ENCODE data around the gene CCR3. TPM values are rescaled to one million over a fixed set of nuclear protein-coding genes. Genes with fewer than 3 reads are reported as not detected.

The CCR3 gene
- total RNA-seq, 1 donor: not detected

GRCh38 chr3:46314517-46314916, 72.3 kb downstream of the CCR3 start:
- H3K4me3 ChIP-seq (ENCODE audit: low read depth, low read length): no peak overlapping the region
- no peak for DNase-seq (ENCODE audit: low read depth)
- TF ChIP-seq CTCF (IDR thresholded peaks at IDR 0.05; ENCODE audit: insufficient read depth, low read depth, low read length): no peak

- TF ChIP-seq CTCF (IDR thresholded peaks at IDR 0.05; ENCODE audit: insufficient read depth, low read depth, low read length): no peak
- no peak overlapping the region for H3K4me3 ChIP-seq (ENCODE audit: low read depth, low read length)
- no peak for DNase-seq (ENCODE audit: low read depth)
Observed at GRCh38 chr3:46316206-46316605, 73.9 kb downstream of the CCR3 start.

Other genes with a start within 250 kb of the CCR3 start
- gene FYCO1, start 246.6 kb upstream of the CCR3 start, total RNA-seq: 20.6 and 23.7 TPM in 2 replicates
- not detected in 2 replicates for gene XCR1, start 215.0 kb upstream of the CCR3 start, total RNA-seq
- under 0.01 and 0.32 TPM in 2 replicates for gene CCR1, start 34.1 kb upstream of the CCR3 start, total RNA-seq
- not detected in 2 replicates for gene CCR2, start 111.7 kb downstream of the CCR3 start, total RNA-seq
- under 0.01 TPM in 1 of 2 replicates, not detected in the other for gene CCR5, start 128.5 kb downstream of the CCR3 start, total RNA-seq
- 0.64 and 2.2 TPM in 2 replicates for gene CCRL2, start 164.8 kb downstream of the CCR3 start, total RNA-seq
- gene LTF, start 222.4 kb downstream of the CCR3 start, total RNA-seq: under 0.01 TPM in 1 of 2 replicates, not detected in the other

Data from fibroblast of villous mesenchyme (primary cell).